UCSD-AML1 (cell line): ENCODE measurements around the gene IPO9.

Experiments
- DNase-seq: peaks from one replicate; lab custom pipeline; 2025; ENCODE audit not compliant: unreplicated experiment; lab: John Stamatoyannopoulos, UW

The IPO9 gene

GRCh38 chr1:201886103-201886885 is 57.3 kb downstream of the IPO9 start:
- no peak for DNase-seq

GRCh38 chr1:201887116-201887866 is 58.3 kb downstream of the IPO9 start:
- no peak for DNase-seq

- DNase-seq: no peak
Measured at GRCh38 chr1:201888282-201889089, 59.5 kb downstream of the IPO9 start, which contains the start of gene SHISA4. Gene SHISA4, plus strand, starts transcription at chr1:201888898. Its CDS starts 97 bp downstream, at chr1:201888995.

GRCh38 chr1:201889090-201889968 is 60.4 kb downstream of the IPO9 start:
- DNase-seq: no peak

- DNase-seq: no peak
Measured at GRCh38 chr1:201890223-201890622, 61.3 kb downstream of the IPO9 start.

GRCh38 chr1:201890806-201891450 is 62.0 kb downstream of the IPO9 start:
- no peak for DNase-seq

- no peak for DNase-seq
Measured at GRCh38 chr1:201891451-201892045, 62.6 kb downstream of the IPO9 start.

GRCh38 chr1:201892211-201892610 is 63.3 kb downstream of the IPO9 start:
- DNase-seq: no peak

- no peak for DNase-seq
Measured at GRCh38 chr1:201893431-201893830, 64.5 kb downstream of the IPO9 start.

- no peak for DNase-seq
Measured at GRCh38 chr1:201894343-201895119, 65.6 kb downstream of the IPO9 start.

GRCh38 chr1:201895120-201895665 is 66.2 kb downstream of the IPO9 start:
- no peak for DNase-seq

- DNase-seq: peak; percentile 86
Measured at GRCh38 chr1:201895913-201896807, 67.2 kb downstream of the IPO9 start.

GRCh38 chr1:201896951-201897391 is 68.0 kb downstream of the IPO9 start:
- no peak for DNase-seq

GRCh38 chr1:201898240-201898894 is 69.4 kb downstream of the IPO9 start:
- no peak for DNase-seq

- DNase-seq: no peak
Measured at GRCh38 chr1:201898992-201899391, 70.0 kb downstream of the IPO9 start.

GRCh38 chr1:201899683-201900429 is 70.9 kb downstream of the IPO9 start:
- no peak for DNase-seq
